GM12874 (cell line): ENCODE measurements around the gene FMN1.

Source experiments
- TF ChIP-seq, protein P1 (sequence below): IDR thresholded peaks from 2 replicates; pipeline ENCODE4 v1.5.1; 2011; ENCODE audit warnings: low read depth, mild to moderate bottlenecking, control low read depth, low read length, moderate library complexity; ENCODE audit not compliant: insufficient read depth

The FMN1 gene

DNA sequence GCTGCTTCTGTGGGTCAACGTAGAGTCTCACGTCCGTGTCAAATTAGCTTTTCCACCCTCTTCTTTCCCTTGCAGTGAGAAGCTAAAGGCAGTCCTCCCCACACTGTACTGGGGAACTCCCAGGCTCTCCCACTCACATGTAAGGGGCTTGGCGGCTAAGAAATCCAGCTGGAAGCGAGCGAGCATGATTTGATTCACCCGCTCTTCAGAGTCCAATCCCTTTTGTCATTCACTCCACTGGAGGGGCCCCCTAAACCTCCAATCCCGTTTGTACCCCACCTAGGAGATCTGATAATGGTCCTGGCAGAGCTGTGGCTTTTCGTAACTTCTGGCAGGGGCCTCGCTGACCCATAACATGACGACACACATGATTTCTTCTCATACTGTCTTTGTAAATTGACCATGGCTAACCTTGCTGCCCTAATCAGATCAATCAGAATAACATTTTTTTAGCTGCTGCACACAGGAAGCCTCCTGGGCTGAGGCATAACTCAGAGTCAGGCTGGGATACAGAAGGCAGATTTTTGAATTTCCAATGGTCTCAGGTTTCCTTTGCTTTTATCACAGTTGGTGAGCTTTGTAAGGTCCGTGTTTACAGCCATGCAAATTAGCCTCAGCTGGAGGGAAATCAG is 241.5 kb downstream of the FMN1 start:
- TF ChIP-seq, protein P1, sequence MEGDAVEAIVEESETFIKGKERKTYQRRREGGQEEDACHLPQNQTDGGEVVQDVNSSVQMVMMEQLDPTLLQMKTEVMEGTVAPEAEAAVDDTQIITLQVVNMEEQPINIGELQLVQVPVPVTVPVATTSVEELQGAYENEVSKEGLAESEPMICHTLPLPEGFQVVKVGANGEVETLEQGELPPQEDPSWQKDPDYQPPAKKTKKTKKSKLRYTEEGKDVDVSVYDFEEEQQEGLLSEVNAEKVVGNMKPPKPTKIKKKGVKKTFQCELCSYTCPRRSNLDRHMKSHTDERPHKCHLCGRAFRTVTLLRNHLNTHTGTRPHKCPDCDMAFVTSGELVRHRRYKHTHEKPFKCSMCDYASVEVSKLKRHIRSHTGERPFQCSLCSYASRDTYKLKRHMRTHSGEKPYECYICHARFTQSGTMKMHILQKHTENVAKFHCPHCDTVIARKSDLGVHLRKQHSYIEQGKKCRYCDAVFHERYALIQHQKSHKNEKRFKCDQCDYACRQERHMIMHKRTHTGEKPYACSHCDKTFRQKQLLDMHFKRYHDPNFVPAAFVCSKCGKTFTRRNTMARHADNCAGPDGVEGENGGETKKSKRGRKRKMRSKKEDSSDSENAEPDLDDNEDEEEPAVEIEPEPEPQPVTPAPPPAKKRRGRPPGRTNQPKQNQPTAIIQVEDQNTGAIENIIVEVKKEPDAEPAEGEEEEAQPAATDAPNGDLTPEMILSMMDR: no peak

DNA sequence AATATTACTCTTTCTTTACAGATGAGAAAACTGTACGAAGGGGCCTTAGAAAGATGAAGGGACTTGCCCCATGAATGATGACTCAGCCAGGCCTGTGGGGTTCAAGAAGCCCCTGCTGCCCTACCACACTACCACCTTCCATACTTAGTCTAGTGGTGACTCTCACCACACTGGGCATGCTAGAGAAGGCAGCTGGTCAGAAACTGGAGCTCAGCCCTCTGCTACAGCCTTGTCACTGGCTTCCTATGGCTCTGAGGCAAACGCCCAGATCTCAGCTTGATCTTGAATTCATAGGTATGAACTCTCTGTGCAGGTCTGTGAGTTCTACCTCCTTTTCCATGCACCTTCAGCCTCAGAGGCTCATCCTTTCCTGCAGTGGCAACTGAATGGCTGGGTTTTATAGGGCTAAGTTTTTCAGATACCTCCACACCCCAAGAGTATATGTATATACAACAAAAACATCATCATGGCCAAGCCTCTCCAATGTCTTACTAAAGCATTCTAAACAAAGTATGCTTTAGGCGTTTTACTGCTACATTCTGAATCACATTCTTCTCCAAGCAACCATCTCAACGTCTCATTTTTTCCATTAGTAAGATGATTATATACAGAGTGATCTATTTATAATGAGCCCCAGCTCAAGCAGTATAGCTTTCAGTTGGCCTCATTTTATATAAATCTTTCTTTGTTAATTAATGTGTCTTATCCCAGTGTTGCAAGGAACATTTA is 242.6 kb downstream of the FMN1 start:
- TF ChIP-seq, protein P1: no peak

DNA sequence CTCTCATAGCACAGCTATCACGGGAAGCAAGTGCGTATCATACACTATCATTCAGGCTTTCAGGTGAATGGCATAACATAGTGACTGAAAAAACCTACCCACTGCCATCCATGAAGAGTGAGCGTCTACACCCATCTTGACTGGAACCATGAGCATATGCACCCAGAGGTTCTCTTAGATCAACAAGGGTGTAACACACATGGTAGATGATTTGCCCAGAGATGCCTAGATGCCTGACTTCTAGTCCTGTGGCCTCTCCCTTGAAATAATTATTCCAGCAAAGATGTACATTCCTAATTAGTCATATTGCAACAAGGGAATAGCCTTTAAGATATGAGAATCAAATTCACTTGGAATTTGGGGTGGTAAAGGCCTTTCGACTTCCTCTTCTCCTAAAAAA is 248.3 kb downstream of the FMN1 start:
- TF ChIP-seq, protein P1: no peak

DNA sequence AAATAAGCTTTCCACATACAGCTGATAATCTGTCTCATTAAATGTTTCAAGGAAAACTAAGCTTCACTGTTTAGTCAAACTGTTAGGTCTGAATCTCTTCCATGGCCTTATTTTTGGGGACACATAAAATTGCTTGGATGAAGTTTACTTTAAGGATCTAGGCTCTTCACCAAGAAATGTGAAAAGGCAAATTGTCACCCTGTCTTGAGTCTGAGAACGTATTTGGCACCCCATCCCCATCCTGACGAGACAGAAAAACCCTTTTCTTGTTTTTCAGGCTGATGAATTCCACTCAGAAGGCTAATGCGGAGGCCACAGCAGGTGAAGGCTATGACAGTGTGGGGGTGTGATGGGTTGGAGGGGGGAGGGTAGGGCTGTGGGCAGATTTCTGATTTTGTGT is 250.1 kb downstream of the FMN1 start:
- TF ChIP-seq, protein P1: no peak

DNA sequence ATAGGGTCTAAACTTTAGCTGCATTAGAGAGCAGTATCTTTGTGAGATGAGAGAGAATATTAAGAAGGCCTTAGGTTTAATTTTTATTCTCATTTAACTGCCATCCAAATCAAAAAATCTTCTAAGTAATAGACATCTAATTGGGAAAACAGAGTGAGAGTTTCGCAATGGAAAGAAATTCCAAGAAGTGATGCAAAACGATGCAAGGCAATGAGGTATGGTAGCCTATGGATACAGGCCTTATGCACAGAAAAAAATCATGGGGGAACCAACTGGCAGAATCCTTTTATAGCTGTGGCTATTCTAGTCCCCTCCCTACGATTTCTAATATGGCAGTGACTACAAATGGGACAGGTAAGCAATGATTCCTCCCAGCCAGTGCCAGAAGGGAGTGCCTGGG is 250.8 kb downstream of the FMN1 start:
- TF ChIP-seq, protein P1: no peak

DNA sequence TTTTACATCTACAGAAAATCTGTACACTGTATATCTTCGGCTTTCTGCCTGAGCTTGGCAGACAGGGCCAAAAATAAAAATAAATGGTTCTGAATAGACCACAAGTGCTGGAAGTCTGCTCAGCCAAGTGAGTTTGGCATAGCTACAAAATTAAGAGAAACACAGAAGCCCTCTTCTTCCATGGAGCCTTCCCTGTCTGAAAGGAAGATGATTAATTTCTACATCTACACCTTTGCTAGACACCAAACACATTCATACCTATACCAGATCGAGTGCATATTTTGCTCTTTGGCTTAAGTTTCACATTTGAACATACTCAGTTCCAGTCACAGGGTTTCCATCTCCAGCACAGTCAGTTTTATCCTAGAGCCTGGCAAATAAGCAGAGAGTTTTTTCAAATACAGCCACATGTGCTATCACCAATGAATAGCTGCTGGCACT is 252.1 kb downstream of the FMN1 start:
- TF ChIP-seq, protein P1: no peak

DNA sequence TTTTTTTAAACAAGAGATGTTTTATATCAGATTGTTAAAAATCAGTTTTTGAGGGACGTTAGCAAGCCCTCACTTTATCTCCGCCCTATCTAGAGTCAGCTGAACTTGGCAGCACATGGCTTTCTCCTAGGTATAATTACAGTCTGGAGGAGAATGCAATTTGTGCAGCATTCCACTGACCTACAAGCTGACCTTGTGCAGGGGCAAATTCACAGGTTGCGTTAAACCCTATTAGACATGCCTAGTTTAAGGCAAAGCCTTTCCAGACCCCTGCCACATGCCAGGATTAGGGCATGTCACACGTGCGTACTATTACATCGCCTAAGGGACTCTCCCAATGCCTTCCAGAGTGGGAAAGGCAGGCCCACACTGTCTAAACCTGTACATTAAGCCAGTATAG is 252.7 kb downstream of the FMN1 start:
- TF ChIP-seq, protein P1: no peak
